ENCODE results near the gene CSF1. TPM values are rescaled to one million over a fixed set of nuclear protein-coding genes. Genes with fewer than 3 reads are reported as not detected.

Gene CSF1
- total RNA-seq, 4 donors from 2014 or later = 8.9 to 49.5 (median 26.6) TPM

DNA sequence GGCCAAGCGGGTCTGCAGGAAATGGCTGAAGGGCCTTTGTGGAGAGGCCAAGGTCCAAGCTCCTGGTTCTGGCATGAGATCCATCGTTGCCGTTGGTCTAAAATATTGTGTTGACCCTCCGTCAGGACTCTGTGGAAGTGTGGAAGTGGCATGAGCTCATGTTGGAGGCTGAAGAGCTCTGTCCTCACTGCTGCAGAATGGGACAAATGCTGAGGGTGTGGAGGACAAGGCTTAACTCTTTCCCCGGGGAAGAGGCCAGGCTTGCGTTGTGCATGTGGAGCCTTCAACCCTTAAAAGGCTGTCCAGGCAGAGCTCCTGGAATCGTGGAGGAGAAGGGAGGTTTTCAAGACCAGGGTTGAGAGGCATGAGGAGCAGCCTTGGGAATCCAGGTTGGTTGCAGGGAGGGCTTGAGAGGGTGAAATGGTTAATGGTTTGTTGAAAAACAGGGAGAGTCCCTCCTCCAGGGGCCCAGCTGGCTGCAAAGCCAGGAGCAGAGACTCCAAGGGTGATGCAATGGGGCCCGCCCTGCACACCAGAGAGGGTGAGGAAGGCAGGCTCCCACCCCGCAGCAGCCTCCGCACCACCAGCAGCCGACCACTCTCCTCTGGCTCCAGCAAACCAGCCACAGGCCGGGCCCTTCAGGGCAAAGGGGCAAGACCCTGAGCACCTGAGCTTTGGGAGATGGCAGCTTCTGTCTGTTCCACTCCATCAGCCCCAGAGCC, 67.2 kb downstream of the CSF1 start:
- Histone ChIP-seq H3K9me3 (peaks cover 0 to 4% (median 0%) of the 10 kb centered on the region in 4 donors), H3K4me3 (no peak overlapping the region), H3K27ac (peak overlapping the region in 2 of 4 donors; percentile 31 to 53), H3K27me3 (no peaks in the 10 kb centered on the region), H3K36me3 (no peaks in the 10 kb centered on the region), H3K4me1 (peaks cover 0 to 12% (median 0%) of the 10 kb centered on the region in 4 donors)
- no peak for DNase-seq
- no peak for TF ChIP-seq POLR2A (IDR thresholded peaks at IDR 0.05)
- TF ChIP-seq, protein P1, sequence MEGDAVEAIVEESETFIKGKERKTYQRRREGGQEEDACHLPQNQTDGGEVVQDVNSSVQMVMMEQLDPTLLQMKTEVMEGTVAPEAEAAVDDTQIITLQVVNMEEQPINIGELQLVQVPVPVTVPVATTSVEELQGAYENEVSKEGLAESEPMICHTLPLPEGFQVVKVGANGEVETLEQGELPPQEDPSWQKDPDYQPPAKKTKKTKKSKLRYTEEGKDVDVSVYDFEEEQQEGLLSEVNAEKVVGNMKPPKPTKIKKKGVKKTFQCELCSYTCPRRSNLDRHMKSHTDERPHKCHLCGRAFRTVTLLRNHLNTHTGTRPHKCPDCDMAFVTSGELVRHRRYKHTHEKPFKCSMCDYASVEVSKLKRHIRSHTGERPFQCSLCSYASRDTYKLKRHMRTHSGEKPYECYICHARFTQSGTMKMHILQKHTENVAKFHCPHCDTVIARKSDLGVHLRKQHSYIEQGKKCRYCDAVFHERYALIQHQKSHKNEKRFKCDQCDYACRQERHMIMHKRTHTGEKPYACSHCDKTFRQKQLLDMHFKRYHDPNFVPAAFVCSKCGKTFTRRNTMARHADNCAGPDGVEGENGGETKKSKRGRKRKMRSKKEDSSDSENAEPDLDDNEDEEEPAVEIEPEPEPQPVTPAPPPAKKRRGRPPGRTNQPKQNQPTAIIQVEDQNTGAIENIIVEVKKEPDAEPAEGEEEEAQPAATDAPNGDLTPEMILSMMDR (IDR thresholded peaks at IDR 0.05) = no peak

DNA sequence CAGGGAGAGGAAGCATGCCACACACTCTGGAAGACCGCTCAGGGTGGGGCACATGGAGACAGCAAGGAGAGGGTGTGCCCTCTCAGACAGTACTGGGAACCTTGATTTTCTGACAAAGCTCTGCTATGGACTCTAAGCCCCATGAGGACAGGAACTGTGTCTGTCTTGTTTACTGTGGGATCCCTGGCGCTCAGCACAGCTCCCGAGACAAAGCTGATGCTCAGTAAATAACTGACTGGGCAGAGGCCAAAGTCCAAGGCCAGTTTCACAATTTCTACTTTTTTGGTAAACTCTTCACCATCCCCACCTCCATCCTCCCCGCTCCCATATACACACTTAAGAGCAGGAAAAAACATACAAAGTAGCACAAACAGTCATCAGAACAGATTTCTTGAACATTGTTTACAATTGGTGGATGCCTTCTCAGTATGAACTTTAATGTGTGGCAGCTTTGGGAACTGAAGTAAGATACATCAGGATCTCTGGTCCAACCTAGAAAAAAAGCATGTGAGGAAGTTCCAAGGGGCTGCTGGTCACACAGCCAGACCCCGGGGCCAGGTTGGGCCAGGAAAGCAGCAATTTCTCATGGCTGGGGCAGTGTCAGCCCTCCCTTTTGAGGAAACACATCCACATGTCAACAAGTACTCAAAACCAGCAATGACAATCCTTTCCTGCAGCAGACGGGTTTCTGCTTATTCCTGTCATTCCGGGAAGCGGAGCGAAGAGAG, 68.3 kb downstream of the CSF1 start:
- H3K4me1 ChIP-seq = peaks cover 0 to 12% (median 0%) of the 10 kb centered on the region in 4 donors
- H3K9me3 ChIP-seq = peaks cover 0 to 4% (median 0%) of the 10 kb centered on the region in 4 donors
- no peak for TF ChIP-seq POLR2A (IDR thresholded peaks at IDR 0.05)
- TF ChIP-seq, protein P1 (IDR thresholded peaks at IDR 0.05) = no peak
- H3K27me3 ChIP-seq = no peaks in the 10 kb centered on the region
- no peak for DNase-seq
- H3K36me3 ChIP-seq = no peaks in the 10 kb centered on the region
- no peak overlapping the region for H3K4me3 ChIP-seq
- H3K27ac ChIP-seq = peak overlapping the region; percentile 1 to 53 (median 31)

DNA sequence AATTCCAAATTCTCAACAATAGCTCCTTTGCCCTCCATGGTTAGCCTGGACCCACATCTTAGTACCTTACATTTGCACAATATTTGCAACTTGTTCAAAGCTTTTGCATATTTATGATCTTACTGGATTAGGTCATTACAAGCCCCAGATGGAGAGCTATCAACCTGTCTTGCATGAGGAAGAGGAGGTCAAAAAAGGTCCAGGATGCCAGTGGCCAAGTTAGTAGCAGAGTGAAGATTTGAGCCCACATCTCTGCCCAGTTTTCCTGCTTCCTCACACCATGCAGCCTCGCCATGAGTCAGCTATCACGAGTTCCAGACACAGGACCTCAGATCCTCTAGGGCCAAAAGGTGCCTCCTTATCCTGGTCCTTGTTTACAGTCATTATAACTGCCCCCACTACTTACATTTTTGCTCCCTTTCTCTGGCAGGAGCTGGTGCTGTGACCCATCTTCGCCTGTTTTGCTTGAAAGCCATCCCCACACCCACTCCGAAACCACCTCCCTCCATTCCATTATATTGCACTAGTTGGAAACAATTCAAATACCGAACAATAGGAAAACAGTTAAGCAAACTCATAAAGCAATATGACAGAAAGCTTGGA, 68.9 kb downstream of the CSF1 start:
- DNase-seq = no peak
- no peaks in the 10 kb centered on the region for H3K27me3 ChIP-seq

More for the DNA sequence above, 68.9 kb downstream of the CSF1 start:
- Histone ChIP-seq H3K4me3 (no peak overlapping the region), H3K9me3 (peaks cover 0 to 4% (median 0%) of the 10 kb centered on the region in 4 donors), H3K27ac (peak overlapping the region; percentile 1 to 53 (median 30)), H3K4me1 (peaks cover 0 to 17% (median 1%) of the 10 kb centered on the region in 4 donors), H3K36me3 (no peaks in the 10 kb centered on the region)
- TF ChIP-seq POLR2A (IDR thresholded peaks at IDR 0.05) = no peak
- TF ChIP-seq, protein P1 (IDR thresholded peaks at IDR 0.05) = no peak

Other genes with a start within 250 kb of the CSF1 start
- 100 to 1,000 TPM in 2 of 4 donors, 10 to 100 TPM in 2; 38.5 to 242 (median 116) TPM for gene GSTM2, start 242.8 kb upstream of the CSF1 start, total RNA-seq
- 10 to 100 TPM in 1 of 4 donors, not detected in 3; 93.7 TPM for gene GSTM1, start 223.0 kb upstream of the CSF1 start, total RNA-seq
- 1 to 10 TPM in 2 of 4 donors, under 1 TPM in 1, not detected in 1; 0.85 to 5.0 (median 2.0) TPM for gene GSTM5, start 198.6 kb upstream of the CSF1 start, total RNA-seq
- 10 to 100 TPM; 16.3 to 72.6 (median 32.4) TPM for gene GSTM3, start 169.8 kb upstream of the CSF1 start, total RNA-seq
- 100 to 1,000 TPM; 263 to 745 (median 649) TPM for gene EPS8L3, start 146.9 kb upstream of the CSF1 start, total RNA-seq
- 10 to 100 TPM; 51.2 to 96.4 (median 80.9) TPM for gene AHCYL1, start 73.9 kb downstream of the CSF1 start, total RNA-seq
- gene STRIP1, start 123.8 kb downstream of the CSF1 start, total RNA-seq = 100 to 1,000 TPM in 2 of 4 donors, 10 to 100 TPM in 2; 25.6 to 117 (median 95.1) TPM
- gene ALX3, start 159.8 kb downstream of the CSF1 start, total RNA-seq = not detected
- gene UBL4B, start 201.6 kb downstream of the CSF1 start, total RNA-seq = not detected
- gene SLC6A17, start 239.6 kb downstream of the CSF1 start, total RNA-seq = under 1 TPM in 2 of 4 donors, not detected in 2; 0.13 to 0.28 TPM

All from Peyer's patch (tissue), 4 donors.